Measurements from ENCODE around the gene TOM1. TPM values are rescaled to one million over a fixed set of nuclear protein-coding genes. Genes with fewer than 3 reads are reported as not detected.

Gene TOM1
- polyA plus RNA-seq, 1 of the 3 experiments (the other 2 are of a cell fraction) = 26.9 TPM

GRCh38 chr22:35292786-35293185, 6.9 kb upstream of the TOM1 start:
- 96% methylated on average over 3 of the region's 3 CpGs for WGBS (ENCODE audit: low lambda C conversion rate)
- no peak overlapping the region for H3K4me3 ChIP-seq (ENCODE audit: low read depth in 2 of 2, low read length in 1 of 2)
- POLR2A ChIA-PET = no interaction called here

GRCh38 chr22:35296051-35296450, 3.6 kb upstream of the TOM1 start:
- H3K4me3 ChIP-seq (ENCODE audit: low read depth in 2 of 2, low read length in 1 of 2) = no peak overlapping the region
- ChIA-PET POLR2A (no interaction called here), CTCF (no interaction called here)
- peaks cover 49 to 54% of the 10 kb centered on the region in 2 experiments for H3K36me3 ChIP-seq (replicated peaks in 1 of 2; ENCODE audit: control insufficient read depth in 1 of 2, insufficient read depth in 2 of 2, low read length in 1 of 2)
- DNase-seq = no peak
- H3K4me2 ChIP-seq = no peak overlapping the region
- H2AFZ ChIP-seq (ENCODE audit: low read depth) = no peak overlapping the region
- H3F3A ChIP-seq (replicated peaks; ENCODE audit: insufficient read depth) = peaks cover 34% of the 10 kb centered on the region
- H3K27ac ChIP-seq (ENCODE audit: low read depth in 2 of 2, low read length in 1 of 2) = no peak overlapping the region
- no peaks in the 10 kb centered on the region for H3K9me2 ChIP-seq
- no peaks in the 10 kb centered on the region for H4K20me1 ChIP-seq (ENCODE audit: insufficient read depth)
- no peak overlapping the region for H3K9ac ChIP-seq
- no peaks in the 10 kb centered on the region for H3K9me3 ChIP-seq
- H3K4me1 ChIP-seq (ENCODE audit: control insufficient read depth in 1 of 2, insufficient read depth in 2 of 2, low read depth in 1 of 2, low read length in 1 of 2) = peaks cover 7 to 11% of the 10 kb centered on the region in 2 experiments; a peak in 2 of 4 replicates
- H3K27me3 ChIP-seq (ENCODE audit: insufficient read depth) = no peaks in the 10 kb centered on the region
- H3K79me2 ChIP-seq (ENCODE audit: insufficient read depth) = peaks cover 6% of the 10 kb centered on the region; the same call in 1 of the 2 replicates
- TF ChIP-seq RFX5 (IDR thresholded peaks at IDR 0.05; ENCODE audit: low read length) (no peak), RXRA (IDR thresholded peaks at IDR 0.05; ENCODE audit: borderline replicate concordance, low read depth) (no peak), EZH2phosphoT487 (IDR thresholded peaks at IDR 0.05; ENCODE audit: borderline replicate concordance, low read depth) (no peak), SIN3A (IDR thresholded peaks at IDR 0.05; ENCODE audit: borderline replicate concordance, low read depth, low read length) (no peak), PBX3 (IDR thresholded peaks at IDR 0.05) (no peak), CTCF (IDR thresholded peaks at IDR 0.05) (no peak), MXI1 (IDR thresholded peaks at IDR 0.05; ENCODE audit: low read depth, low read length) (no peak), NFIC (IDR thresholded peaks at IDR 0.05; ENCODE audit: borderline replicate concordance) (no peak), RAD21 (IDR thresholded peaks at IDR 0.05; ENCODE audit: low read length) (no peak), TEAD4 (IDR thresholded peaks at IDR 0.05; ENCODE audit: borderline replicate concordance, insufficient read depth) (no peak), CHD2 (IDR thresholded peaks at IDR 0.05; ENCODE audit: low read length, partially characterized antibody) (no peak), POLR2AphosphoS5 (IDR thresholded peaks at IDR 0.05; ENCODE audit: low read depth, low read length) (no peak), MEF2A (IDR thresholded peaks at IDR 0.05; ENCODE audit: borderline replicate concordance, low read depth) (no peak), FOXJ3 (CRISPR knock-in tag; IDR thresholded peaks at IDR 0.05) (no peak)

More at GRCh38 chr22:35292786-35293185, 6.9 kb upstream of the TOM1 start:
- Histone ChIP-seq H3F3A (replicated peaks; ENCODE audit: insufficient read depth) (peaks cover 24% of the 10 kb centered on the region), H3K9me3 (no peaks in the 10 kb centered on the region), H3K4me2 (no peak overlapping the region), H3K27me3 (ENCODE audit: insufficient read depth) (no peaks in the 10 kb centered on the region), H4K20me1 (ENCODE audit: insufficient read depth) (no peaks in the 10 kb centered on the region), H3K9me2 (no peaks in the 10 kb centered on the region), H3K4me1 (ENCODE audit: control insufficient read depth in 1 of 2, insufficient read depth in 2 of 2, low read depth in 1 of 2, low read length in 1 of 2) (no peaks in the 10 kb centered on the region), H3K79me2 (ENCODE audit: insufficient read depth) (no peaks in the 10 kb centered on the region), H3K9ac (no peak overlapping the region), H3K27ac (ENCODE audit: low read depth in 2 of 2, low read length in 1 of 2) (no peak overlapping the region), H3K36me3 (replicated peaks in 1 of 2; ENCODE audit: control insufficient read depth in 1 of 2, insufficient read depth in 2 of 2, low read length in 1 of 2) (peaks cover 65 to 76% of the 10 kb centered on the region in 2 experiments), H2AFZ (ENCODE audit: low read depth) (no peak overlapping the region)
- TF ChIP-seq MXI1 (IDR thresholded peaks at IDR 0.05; ENCODE audit: low read depth, low read length) (no peak), MEF2A (IDR thresholded peaks at IDR 0.05; ENCODE audit: borderline replicate concordance, low read depth) (no peak), NFIC (IDR thresholded peaks at IDR 0.05; ENCODE audit: borderline replicate concordance) (no peak), EZH2phosphoT487 (IDR thresholded peaks at IDR 0.05; ENCODE audit: borderline replicate concordance, low read depth) (no peak), PBX3 (IDR thresholded peaks at IDR 0.05) (no peak), IRF3 (IDR thresholded peaks at IDR 0.05; ENCODE audit: low read depth, low read length) (no peak), USF1 (IDR thresholded peaks at IDR 0.05; ENCODE audit: borderline replicate concordance, low read depth) (no peak)
- CTCF ChIA-PET = no interaction called here
- no peak for DNase-seq

Measured in SK-N-SH (cell line).